Brain microvascular endothelial cell (primary cell): ENCODE measurements around the gene DPYSL5.

ENCODE experiments used
- DNase-seq: peaks from one replicate; pipeline ENCODE4 v3.0.0-alpha.2; 2020
- H3K27ac ChIP-seq: fragments of 250-450 bp; sonication (Bioruptor Pico); 2 replicates; pipeline ENCODE4 v1.5.1; 2020; ENCODE audit warnings: mild to moderate bottlenecking, moderate library complexity
- H3K27me3 ChIP-seq: fragments of 250-450 bp; sonication (Bioruptor Pico); replicated peaks from 2 replicates; pipeline ENCODE4 v1.5.1; 2020; ENCODE audit warnings: mild to moderate bottlenecking
- H3K36me3 ChIP-seq: fragments of 250-450 bp; sonication (Bioruptor Pico); replicated peaks from 2 replicates; pipeline ENCODE4 v1.5.1; 2020; ENCODE audit warnings: mild to moderate bottlenecking
- H3K4me3 ChIP-seq: 2 replicates; pipeline ENCODE4 v1.5.1; 2011; ENCODE audit warnings: low read depth, mild to moderate bottlenecking, control low read depth, low read length, moderate library complexity
- in situ Hi-C: cut with HindIII; loops from 2 replicates; pipeline ENCODE4 v1.10.0; 2017; ENCODE audit warnings: low sequenced_read_pairs, low pct_ligation_motif_present
- TF ChIP-seq, protein P1 (sequence below): IDR thresholded peaks from 2 replicates; pipeline ENCODE4 v1.5.1; 2011; ENCODE audit warnings: low read depth, mild to moderate bottlenecking, moderate library complexity, low read length, control low read depth, inconsistent platforms; ENCODE audit errors: missing control alignments

Gene DPYSL5

DNA sequence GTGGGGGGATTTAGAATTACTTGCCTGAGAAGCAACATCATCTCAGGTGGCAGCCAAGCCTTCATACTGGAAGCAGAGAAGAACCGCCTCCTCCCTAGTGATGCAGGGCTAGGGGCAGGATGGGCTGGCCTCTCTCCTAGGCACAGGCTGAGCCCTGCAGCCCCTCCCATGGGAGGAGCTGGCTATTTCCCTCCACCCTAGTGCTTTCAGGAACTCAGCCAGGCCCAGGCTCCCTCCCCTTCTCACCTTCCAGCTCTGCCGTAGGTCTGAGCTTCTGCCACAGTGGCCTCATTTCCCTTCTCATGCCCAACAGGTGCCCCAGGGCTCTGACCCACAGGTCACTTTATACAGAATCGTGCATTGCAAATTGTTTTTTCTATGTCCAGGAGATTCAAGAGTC lies 31.0 kb upstream of the DPYSL5 start:
- Histone ChIP-seq H3K36me3 (no peaks in the 10 kb centered on the region), H3K27ac (no peak overlapping the region), H3K4me3 (no peak overlapping the region), H3K27me3 (peaks cover 2% of the 10 kb centered on the region)
- TF ChIP-seq, protein P1, sequence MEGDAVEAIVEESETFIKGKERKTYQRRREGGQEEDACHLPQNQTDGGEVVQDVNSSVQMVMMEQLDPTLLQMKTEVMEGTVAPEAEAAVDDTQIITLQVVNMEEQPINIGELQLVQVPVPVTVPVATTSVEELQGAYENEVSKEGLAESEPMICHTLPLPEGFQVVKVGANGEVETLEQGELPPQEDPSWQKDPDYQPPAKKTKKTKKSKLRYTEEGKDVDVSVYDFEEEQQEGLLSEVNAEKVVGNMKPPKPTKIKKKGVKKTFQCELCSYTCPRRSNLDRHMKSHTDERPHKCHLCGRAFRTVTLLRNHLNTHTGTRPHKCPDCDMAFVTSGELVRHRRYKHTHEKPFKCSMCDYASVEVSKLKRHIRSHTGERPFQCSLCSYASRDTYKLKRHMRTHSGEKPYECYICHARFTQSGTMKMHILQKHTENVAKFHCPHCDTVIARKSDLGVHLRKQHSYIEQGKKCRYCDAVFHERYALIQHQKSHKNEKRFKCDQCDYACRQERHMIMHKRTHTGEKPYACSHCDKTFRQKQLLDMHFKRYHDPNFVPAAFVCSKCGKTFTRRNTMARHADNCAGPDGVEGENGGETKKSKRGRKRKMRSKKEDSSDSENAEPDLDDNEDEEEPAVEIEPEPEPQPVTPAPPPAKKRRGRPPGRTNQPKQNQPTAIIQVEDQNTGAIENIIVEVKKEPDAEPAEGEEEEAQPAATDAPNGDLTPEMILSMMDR: no peak
- in situ Hi-C loops: no loop called here
- no peak for DNase-seq

DNA sequence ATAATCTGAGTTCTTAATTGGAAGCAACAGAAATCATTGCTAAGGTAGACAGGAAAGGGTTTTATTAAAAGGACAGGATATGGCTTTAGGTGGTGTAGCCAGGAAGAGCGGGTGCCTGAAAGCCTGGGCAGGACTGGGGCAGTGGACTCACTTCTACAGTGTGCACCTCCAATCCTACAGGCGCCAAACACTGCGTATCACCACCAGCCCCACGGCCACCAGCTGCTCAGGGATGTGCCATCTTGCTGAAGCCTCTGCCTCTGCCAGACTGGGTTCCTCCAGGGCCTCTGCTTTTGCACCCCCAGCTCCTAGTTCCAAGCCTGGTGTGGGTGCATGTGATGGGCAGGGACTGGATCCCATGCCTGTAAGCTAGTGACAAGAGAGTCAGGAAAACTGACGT lies 29.7 kb upstream of the DPYSL5 start:
- in situ Hi-C loops: no loop called here

DNA sequence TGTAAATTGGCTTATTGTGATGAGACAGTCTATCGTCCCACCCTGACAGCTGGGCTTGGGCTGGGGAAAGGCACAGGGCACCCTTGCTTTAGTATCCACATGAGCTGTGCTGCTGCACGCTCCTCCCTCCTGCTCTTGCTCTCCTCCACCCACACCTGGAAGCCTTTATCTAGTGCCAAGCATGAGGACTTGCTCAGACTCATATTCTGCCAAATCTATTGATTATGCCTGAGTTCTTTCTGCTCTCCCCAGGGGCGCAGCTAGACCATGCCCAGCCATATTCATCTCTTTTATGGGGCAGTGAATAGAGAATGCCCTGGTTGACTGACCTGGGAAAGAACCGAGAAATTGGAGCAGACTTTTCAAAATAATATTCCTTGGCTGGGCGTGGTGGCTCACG lies 29.0 kb upstream of the DPYSL5 start:
- in situ Hi-C loops: no loop called here
- Histone ChIP-seq H3K36me3 (no peaks in the 10 kb centered on the region), H3K27ac (no peak overlapping the region), H3K27me3 (peaks cover 2% of the 10 kb centered on the region), H3K4me3 (no peak overlapping the region)
- DNase-seq: no peak
- TF ChIP-seq, protein P1: no peak

More for the DNA sequence above, 29.7 kb upstream of the DPYSL5 start:
- TF ChIP-seq, protein P1: no peak
- Histone ChIP-seq H3K4me3 (no peak overlapping the region), H3K27ac (no peak overlapping the region), H3K27me3 (peaks cover 2% of the 10 kb centered on the region), H3K36me3 (no peaks in the 10 kb centered on the region)
- DNase-seq: no peak

DNA sequence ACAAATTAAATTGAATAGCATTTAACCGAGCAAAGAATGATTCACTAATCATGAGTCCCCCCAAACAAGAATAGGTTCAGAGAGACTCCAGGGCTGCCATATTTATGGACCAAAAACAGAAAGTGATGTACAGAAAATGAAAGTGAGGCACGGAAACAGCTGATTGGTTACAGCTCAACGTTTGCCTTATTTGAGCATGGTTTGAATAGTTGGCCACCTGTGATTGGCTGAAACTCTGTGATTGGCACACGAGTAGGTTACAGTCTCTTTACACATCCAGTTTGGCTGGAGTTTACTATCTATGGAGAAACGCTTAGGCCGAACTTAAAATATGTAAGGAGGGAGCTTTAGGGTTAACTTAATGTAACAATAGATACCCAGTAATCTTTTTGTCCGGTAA lies 27.0 kb upstream of the DPYSL5 start:
- Histone ChIP-seq H3K36me3 (no peaks in the 10 kb centered on the region), H3K27me3 (peaks cover 2% of the 10 kb centered on the region), H3K27ac (no peak overlapping the region), H3K4me3 (no peak overlapping the region)
- in situ Hi-C loops: no loop called here
- DNase-seq: no peak
- TF ChIP-seq, protein P1: no peak

DNA sequence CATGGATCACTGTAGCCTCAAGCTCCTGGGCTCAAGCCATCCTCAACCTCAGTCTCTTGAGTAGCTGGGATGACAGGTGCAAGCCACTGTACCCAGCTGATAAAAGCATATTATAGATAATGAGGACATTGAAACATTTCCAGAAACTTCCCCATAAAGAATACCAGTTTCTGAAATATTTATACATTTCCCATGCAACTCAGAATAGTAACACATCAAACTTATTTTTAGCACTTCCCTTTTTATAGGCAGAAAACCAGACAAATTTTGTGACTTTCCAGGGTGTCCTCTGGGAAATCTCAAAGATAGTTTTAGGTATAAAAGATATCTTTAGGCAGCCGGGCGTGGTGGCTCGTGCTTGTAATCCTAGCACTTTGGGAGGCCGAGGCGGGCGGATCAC lies 25.1 kb upstream of the DPYSL5 start:
- Histone ChIP-seq H3K4me3 (no peak overlapping the region), H3K27me3 (peaks cover 2% of the 10 kb centered on the region), H3K36me3 (no peaks in the 10 kb centered on the region), H3K27ac (no peak overlapping the region)
- in situ Hi-C loops: no loop called here
- TF ChIP-seq, protein P1: no peak
- DNase-seq: no peak

DNA sequence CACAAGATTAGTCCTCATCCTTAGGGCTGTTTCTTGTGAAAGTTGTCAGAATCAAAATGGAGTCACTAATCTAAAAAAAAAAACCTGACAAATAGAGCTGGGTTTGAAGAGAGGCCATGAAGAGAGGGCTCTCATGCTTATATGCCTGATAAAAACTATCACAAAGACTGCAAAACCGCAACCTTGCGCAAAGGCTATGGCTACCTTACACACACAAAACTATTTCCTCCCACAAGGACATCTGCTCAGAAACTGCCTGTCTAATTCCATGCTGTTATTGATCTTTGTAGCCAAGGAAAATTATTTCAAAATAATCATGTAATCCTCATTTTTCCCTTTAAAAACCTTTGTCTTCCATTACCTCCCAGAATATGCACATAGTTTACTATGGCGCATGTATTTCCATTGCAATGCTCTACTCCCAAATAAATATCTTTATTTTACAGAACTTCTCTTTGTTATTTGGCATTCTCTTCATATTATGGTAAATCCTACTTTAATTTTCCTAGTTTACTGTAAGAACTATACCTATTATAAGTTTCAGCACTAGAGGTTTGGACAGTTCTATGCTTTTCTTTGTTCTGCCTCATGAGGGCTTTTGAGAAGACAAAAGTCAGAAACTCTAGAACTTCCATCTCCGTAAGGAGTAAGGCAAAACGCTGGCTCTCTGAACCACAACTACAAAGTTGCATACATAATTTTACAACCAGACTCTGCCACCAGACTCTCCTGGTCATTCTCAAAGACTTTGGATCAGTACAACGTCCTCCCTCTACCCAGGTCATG lies 9.6 kb upstream of the DPYSL5 start:
- Histone ChIP-seq H3K27ac (no peak overlapping the region), H3K4me3 (no peak overlapping the region), H3K27me3 (peaks cover 3% of the 10 kb centered on the region), H3K36me3 (no peaks in the 10 kb centered on the region)
- TF ChIP-seq, protein P1: no peak
- in situ Hi-C loops: no loop called here
- no peak for DNase-seq
